HepG2 (cell line): Measurements from ENCODE around the gene NAA25.

Experiments
- BHLHE40 ChIP-seq: IDR thresholded peaks from 2 replicates; pipeline ENCODE4 v1.6.1; 2011; ENCODE audit warnings: low read length, improper control_type of control experiment
- HMGXB4 ChIP-seq, 2 experiments: sonication (generic) in 1 of 2; formaldehyde crosslinking in 1 of 2; IDR thresholded peaks; 2 replicates each; pipeline versions ENCODE4 v1.4.0 to v1.6.1; 2018 to 2020; ENCODE audit warnings: missing genetic modification reagents in 2 of 2, borderline replicate concordance in 1 of 2, low read depth in 1 of 2, mild to moderate bottlenecking in 1 of 2, missing biosample characterization in 1 of 2
- YY1 ChIP-seq: IDR thresholded peaks from 2 replicates; pipeline ENCODE4 v1.6.1; 2011; ENCODE audit warnings: low read length, low read depth, moderate library complexity, mild to moderate bottlenecking; ENCODE audit not compliant: insufficient read depth, insufficient replicate concordance
- ZNF24 ChIP-seq: fragments of 450-650 bp; IDR thresholded peaks from 2 replicates; pipeline ENCODE4 v1.6.1; 2017; ENCODE audit warnings: antibody characterized with exemption, mild to moderate bottlenecking

- no peak for TF ChIP-seq ZNF24
- TF ChIP-seq YY1: no peak
- TF ChIP-seq HMGXB4 (CRISPR knock-in tag; IDR thresholded peaks at IDR 0.05; ENCODE audit: borderline replicate concordance in 1 of 2, low read depth in 1 of 2): no peak
- TF ChIP-seq BHLHE40: no peak
Measured at GRCh38 chr12:112061137-112061536, 47.4 kb downstream of the NAA25 start.
